ENCODE data around the gene CCDC116.
"Not testable (repeated sequence)": the region's sequence is repeated elsewhere in the genome, so short reads cannot be mapped to it uniquely, and the experiment has no call there.

Gene CCDC116

GRCh38 chr22:21632237-21632895, at the start of gene CCDC116:
Gene CCDC116 (plus strand): TSS chr22:21632760. CDS start chr22:21633182, 422 bp downstream.
- FAIRE-seq: no peak

- no peak for FAIRE-seq
Measured at GRCh38 chr22:21582801-21583740, 49.5 kb upstream of the CCDC116 start.

- no peak for FAIRE-seq
Measured at GRCh38 chr22:21585389-21585788, 47.2 kb upstream of the CCDC116 start.

- no peak for FAIRE-seq
Measured at GRCh38 chr22:21587803-21588611, 44.6 kb upstream of the CCDC116 start.

GRCh38 chr22:21589396-21589795, 43.2 kb upstream of the CCDC116 start:
- no peak for FAIRE-seq

GRCh38 chr22:21590809-21591641, 41.5 kb upstream of the CCDC116 start:
- FAIRE-seq: no peak

GRCh38 chr22:21591695-21592094, 40.9 kb upstream of the CCDC116 start:
- no peak for FAIRE-seq

GRCh38 chr22:21592422-21592821, 40.1 kb upstream of the CCDC116 start:
- no peak for FAIRE-seq

- no peak for FAIRE-seq
Measured at GRCh38 chr22:21593406-21594232, 38.9 kb upstream of the CCDC116 start.

- FAIRE-seq: no peak
Measured at GRCh38 chr22:21594865-21595452, 37.6 kb upstream of the CCDC116 start.

- not testable (repeated sequence) for FAIRE-seq
Measured at GRCh38 chr22:21596356-21597135, 36.0 kb upstream of the CCDC116 start.

- FAIRE-seq: no peak
Measured at GRCh38 chr22:21598302-21598701, 34.3 kb upstream of the CCDC116 start.

- no peak for FAIRE-seq
Measured at GRCh38 chr22:21599053-21599893, 33.3 kb upstream of the CCDC116 start.

- no peak for FAIRE-seq
Measured at GRCh38 chr22:21602579-21602978, 30.0 kb upstream of the CCDC116 start.

- no peak for FAIRE-seq
Measured at GRCh38 chr22:21603973-21604372, 28.6 kb upstream of the CCDC116 start.

- no peak for FAIRE-seq
Measured at GRCh38 chr22:21605887-21606564, 26.5 kb upstream of the CCDC116 start.

- FAIRE-seq: no peak
Measured at GRCh38 chr22:21606775-21607174, 25.8 kb upstream of the CCDC116 start.

GRCh38 chr22:21609556-21610157, 22.9 kb upstream of the CCDC116 start:
- FAIRE-seq: not testable (repeated sequence)
